DMS 273 (cell line): ENCODE results near the gene KCNMA1.

Experiments used
- DNase-seq: peaks from one replicate; lab custom pipeline; 2025; ENCODE audit not compliant: unreplicated experiment; lab: John Stamatoyannopoulos, UW

The KCNMA1 gene

GRCh38 chr10:77177161-77177560, 460.4 kb downstream of the KCNMA1 start:
- DNase-seq: no peak

- DNase-seq: no peak
These were observed 461.4 kb downstream of the KCNMA1 start for GRCh38 chr10:77176232-77176631.

DNA sequence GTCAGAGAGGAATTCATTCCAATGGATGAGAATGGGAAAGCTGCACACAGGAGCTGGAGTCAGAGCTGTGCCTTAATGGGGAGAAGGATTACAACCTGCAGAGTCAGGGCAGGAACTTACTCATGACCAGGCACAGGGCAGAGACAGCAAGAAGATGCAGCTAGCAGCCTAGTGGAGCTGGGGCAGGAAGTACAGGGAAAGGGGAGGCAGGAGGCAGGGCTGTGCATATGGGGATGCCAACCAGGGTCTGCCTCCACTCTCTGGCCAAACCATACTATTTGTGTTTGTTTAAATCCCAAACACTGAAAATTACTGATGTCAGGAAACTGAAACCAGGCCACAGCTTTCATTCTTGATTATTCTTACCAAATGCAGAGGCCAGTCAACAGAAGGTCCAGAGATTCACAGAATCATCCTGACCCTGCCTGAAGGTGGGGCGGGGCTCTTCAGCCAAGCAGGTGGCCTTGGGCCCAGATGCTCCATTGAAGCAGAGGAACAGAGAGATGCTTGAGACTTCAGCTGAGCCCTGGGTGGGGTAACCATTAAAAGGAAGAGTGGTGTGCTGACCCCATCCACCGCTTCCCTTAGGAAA, 461.9 kb downstream of the KCNMA1 start:
- DNase-seq: no peak

- DNase-seq: peak; percentile 80
These were observed 463.8 kb downstream of the KCNMA1 start for GRCh38 chr10:77173615-77174461.

DNA sequence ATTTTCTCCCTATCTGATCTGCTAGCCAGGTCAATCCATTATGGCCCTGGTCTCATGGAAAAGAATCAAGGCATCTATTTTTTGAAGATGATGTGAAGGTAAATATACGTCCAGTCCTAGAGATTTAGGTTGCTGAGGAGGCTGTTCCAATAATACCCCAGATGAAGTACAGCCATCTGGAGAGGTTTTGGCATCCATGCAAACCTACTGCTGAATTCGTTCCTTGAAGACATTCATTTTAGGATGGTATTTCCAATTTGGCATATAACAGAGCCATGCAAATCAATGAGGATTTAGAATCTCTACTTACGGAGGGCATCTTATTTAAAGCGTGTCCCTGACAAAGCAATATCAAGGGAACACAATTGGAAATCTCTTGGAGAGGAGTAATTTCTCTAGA, 465.5 kb downstream of the KCNMA1 start:
- DNase-seq: no peak

DNA sequence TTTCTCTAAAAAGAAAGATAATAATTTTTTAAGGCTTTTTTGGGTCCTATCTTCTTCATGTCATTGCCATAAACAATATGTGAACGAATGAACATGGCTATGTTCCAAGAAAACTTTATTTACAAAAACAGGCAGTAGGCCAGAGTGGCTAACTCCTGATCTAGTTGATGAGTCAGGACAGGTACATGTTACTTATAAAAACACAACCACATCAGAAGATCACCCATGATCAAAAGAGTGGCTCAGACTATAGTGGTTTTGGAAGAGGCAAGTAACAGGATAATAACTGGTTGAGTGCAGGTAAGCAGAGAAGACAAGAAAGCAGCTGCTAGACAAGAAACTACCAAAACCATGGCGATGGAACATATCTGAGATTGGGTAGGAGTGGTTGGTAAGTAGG, 468.7 kb downstream of the KCNMA1 start:
- no peak for DNase-seq

GRCh38 chr10:77168161-77168560, 469.4 kb downstream of the KCNMA1 start:
- DNase-seq: no peak

DNA sequence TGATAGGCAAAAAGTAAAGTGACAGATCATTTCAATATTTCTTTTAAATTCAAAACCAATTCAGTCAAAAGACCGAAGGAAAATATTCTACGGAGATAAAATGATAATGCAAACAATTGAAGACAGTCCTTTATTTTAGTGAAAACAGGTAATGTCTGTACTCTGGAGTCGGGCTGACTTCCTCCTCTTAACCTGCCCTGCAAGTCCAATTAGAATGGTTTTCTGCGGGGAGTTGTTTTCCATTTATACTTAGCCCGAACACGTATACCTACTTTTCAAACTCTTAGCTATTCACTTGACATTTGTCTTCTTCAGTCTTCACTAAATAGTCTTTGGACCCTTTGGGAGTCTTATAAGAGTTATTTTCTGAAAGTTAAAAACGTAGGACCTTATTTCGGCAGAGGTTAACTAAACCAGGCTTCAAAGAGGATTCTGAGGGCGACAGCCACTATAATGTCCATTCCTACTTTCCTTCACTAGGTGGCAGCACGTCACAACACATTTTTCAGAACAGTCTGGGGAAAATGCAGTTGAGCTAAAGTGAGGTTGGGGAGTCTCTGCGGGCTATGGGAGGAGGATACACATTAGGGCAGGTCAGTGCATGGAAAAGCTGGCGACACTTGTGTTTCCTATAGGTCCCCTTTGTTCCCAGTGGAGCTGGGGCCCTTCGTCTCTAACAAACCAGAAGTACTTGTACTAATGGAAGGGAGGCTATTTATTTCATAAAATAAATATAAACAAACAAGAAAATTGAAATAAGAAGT, 472.0 kb downstream of the KCNMA1 start:
- DNase-seq: peak; percentile 80

DNA sequence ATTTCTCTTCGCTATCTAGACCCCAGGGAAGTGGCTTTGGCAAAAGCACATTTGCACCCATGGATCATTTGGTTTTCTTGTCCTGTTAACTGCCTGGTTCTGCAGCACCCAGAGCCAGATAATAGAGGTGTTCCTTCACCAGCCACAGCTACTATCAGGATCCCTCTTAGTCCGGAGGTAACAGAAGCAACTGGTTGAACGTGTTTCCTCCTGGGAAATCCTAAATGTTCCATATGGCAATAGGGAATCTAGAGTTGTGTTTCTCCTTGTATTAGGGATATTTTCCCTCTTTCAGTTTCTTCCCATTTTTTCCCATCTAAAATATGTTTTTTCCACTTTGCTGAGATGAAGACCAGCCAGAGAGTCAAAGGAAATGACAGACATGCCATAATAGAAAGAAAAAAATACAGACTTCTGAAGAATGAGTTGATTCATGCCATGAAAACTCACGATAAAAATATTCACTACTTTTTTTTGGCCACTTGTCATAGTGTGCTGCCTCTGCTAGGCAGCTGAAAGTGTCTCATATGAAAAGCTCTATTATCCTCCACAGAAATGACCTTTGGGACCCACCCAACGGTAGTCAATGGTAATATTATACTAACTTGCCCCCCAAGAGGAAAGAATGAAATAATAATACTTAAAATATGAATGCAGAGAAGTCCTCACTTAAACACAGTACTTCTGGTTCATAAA, 472.8 kb downstream of the KCNMA1 start:
- no peak for DNase-seq

DNA sequence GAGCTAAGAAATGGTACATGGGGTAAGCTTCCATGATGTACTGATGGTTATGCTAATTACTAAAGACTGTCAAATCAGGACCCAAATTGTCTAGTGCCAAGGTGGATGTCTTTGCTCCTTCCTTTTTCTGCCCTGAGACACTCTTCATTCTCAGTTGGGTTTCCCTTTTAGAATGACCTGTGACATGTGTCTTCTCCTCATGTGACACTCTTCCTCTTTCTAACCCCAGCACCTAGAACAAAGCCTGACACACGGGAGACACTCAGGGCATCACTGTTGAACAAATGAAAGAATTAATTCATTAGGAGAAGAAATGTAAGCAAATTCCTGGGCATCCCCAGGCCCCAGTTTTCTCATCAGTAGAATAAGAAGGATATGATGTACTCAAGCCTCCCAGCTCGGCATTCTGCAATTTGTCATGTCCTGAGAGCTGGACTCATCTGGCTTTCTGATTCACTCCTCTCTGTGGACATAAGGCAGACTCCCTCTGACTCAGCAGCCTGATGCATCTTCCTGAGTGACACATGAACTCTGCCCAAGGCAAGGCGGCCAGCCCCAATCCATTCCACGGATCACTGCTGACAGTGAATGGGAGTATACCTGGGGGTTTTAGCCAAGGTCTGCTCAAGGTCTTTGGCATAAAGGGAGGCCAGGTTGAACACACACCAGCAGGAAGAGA, 473.8 kb downstream of the KCNMA1 start:
- no peak for DNase-seq

DNA sequence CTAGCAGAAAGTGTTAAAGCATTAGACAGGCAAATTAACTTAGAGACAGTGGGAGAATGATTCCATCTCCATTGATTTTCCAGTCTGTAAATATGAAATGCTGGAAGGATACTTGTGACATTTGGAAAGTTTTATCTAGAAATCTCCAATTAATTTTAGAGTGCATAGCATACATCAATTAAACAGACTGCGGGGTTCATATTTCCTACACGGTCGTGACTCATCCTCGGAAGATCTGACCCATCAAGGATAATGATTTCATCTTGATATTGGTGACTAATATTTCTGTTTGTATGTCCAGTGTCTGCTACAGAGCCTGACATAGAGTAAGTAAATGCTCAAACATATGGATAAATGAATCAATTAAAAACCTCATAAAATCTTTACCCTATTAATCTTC, 474.9 kb downstream of the KCNMA1 start:
- no peak for DNase-seq

DNA sequence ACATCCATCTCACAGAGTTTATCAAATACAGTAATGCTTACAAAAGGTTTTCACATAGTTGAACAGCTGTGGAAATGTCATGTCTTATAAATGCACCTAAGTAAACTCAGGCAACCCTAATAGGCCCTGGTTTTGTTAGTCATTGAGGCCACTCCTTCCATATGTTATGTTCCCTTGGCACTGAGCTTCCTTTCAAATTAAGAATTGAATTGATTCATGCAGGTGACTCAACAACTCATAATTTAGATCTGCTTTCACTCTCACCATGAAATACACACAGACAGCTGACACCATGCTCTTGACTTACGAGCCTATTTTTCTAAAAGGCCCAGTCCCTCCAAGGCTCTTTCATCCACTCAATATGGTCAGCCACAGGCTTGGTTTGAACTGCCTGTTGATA, 476.9 kb downstream of the KCNMA1 start:
- peak; percentile 34 for DNase-seq

- DNase-seq: no peak
These were observed 478.0 kb downstream of the KCNMA1 start for GRCh38 chr10:77159538-77160110.

- DNase-seq: no peak
These were observed 478.9 kb downstream of the KCNMA1 start for GRCh38 chr10:77158666-77159065.

DNA sequence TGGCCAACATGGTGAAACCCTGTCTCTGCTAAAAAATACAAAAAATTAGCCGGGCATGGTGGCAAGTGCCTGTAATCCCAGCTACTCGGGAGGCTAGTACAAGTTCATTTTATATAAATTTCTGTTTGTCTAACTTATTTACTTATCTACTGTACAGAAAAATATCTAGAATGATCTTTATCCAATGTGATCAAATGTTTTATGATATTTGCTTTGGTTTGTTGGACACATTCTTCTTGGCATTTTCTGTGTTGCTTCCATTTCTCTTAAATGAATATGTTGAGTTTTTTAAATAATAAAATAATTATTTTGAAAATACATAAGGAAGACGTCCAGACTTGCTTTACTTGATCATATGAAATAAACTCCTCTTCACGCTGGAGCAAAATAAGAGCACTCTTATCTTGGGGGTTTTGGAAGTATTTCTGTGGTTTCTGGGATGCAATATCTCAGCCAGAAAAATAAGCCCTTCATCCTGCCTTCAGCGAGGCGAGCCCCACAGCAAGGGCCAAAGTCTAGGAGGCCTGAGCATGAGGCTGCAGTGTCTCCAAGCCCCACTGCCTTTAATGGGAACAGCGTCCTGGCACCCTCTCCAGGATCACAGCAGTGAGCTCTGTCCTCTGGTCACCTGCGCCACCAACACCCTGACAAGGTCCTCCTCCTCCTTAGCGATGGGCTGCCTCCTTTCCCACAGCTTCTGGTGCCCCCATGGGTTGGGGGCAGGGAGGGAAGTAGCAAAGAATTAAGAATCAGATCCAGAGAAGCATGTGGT, 480.2 kb downstream of the KCNMA1 start:
- DNase-seq: no peak

DNA sequence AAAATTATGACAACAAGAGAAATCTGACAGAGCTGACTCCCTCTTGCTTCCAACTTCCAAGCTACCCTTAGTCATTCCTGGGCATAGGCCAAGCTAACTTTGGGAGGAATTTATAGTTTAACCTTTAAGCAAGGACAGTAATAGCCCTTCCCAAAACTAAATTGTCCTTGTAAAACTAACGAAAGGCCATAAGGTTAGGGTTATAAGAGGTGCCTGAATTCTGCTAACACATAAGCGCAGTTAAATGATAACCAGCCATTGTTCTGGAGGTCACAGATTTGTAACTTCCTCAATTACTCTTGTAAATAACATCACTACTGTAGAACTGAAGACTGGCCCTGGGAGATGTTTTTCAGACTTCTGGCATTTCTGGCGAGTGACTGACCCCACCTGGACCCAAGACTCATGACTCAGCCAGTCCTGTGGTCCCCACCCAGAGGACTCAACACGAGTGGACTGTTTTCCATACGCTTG, 481.2 kb downstream of the KCNMA1 start:
- no peak for DNase-seq

DNA sequence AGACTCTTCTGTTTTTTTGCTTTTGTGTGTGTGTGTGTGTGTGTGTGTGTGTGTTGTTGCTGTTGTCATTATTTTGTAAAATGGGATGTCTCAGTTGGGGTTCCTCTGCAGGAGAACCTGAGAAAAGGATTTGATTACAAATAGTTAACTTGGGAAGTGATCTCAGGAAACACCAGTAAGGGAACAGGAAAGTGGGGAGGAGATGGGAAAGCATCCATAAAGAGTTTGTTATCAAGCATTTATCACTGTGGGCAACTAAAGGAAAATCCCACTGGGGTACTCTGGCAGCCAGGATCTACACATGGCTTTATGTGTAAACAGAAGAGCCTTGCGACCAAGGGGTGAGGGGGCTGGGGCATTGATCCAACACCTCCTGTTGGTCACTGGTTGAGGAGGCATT, 485.4 kb downstream of the KCNMA1 start:
- no peak for DNase-seq

- no peak for DNase-seq
These were observed 486.2 kb downstream of the KCNMA1 start for GRCh38 chr10:77151408-77151807.

DNA sequence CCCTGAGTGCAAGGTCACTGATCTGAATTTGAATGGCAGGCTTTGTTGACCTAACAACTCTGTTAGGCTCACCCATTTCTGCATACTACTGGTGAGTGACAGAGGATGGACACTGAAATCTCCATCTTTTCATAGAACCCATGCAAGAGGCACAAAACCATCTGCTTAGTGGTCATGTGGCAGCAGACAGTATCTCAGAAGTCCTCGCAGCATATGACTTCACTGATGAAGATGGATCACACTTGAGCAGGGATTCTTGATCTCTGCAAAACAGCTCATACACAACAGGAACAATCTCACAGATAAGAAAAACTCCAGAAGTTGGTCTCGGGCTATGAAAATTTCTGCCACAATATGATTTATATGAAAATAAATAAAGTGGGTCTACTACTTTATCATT, 487.9 kb downstream of the KCNMA1 start:
- no peak for DNase-seq

GRCh38 chr10:77149001-77149400, 488.6 kb downstream of the KCNMA1 start:
- no peak for DNase-seq
